Activated CD8-positive, alpha-beta memory T cell treated with anti-CD3 and anti-CD28 coated beads, Interleukin-2, amount 10 ng/mL, durations not matched to agents 7 days and 5 days (primary cell): ENCODE data around the gene KIF6. TPM values are rescaled to one million over a fixed set of nuclear protein-coding genes. Genes with fewer than 3 reads are reported as not detected.
"Not testable (repeated sequence)": the region's sequence is repeated elsewhere in the genome, so short reads cannot be mapped to it uniquely, and the experiment has no call there.

ENCODE experiments used
- ATAC-seq: fragments of 150-1000 bp; cut with Tn5 transposase; one replicate; pipeline ENCODE4 v1.10.0; 2021; ENCODE audit warnings: moderate library complexity
- CTCF ChIA-PET: fragments of 350-600 bp; sonication (Branson Sonifier 250); formaldehyde crosslinking; loops from one replicate; lab custom pipeline; 2021; ENCODE audit warnings: antibody characterized with exemption; lab: Charles Lee
- DNase-seq: peaks from one replicate; pipeline ENCODE4 v3.0.0-alpha.2; 2020
- H3K27ac Mint-ChIP-seq: one replicate; pipeline ENCODE4 v1.8.0; 2021; ENCODE audit warnings: mild to moderate bottlenecking, mixed read lengths
- H3K27me3 Mint-ChIP-seq: one replicate; pipeline ENCODE4 v1.8.0; 2021; ENCODE audit warnings: mixed read lengths
- H3K36me3 Mint-ChIP-seq: one replicate; pipeline ENCODE4 v1.8.0; 2021; ENCODE audit warnings: mild to moderate bottlenecking, mixed read lengths
- H3K4me1 Mint-ChIP-seq: one replicate; pipeline ENCODE4 v1.8.0; 2021; ENCODE audit warnings: mixed read lengths
- H3K4me3 Mint-ChIP-seq: one replicate; pipeline ENCODE4 v1.8.0; 2021; ENCODE audit warnings: mild to moderate bottlenecking, moderate library complexity, mixed read lengths
- H3K9me3 Mint-ChIP-seq: one replicate; pipeline ENCODE4 v1.8.0; 2022; ENCODE audit warnings: low read depth, mixed read lengths
- total RNA-seq, 2 experiments: library from RNA; stranded (reverse); gene quantifications; one replicate each; pipeline ENCODE4 v1.2.3, GENCODE V29; 2021

KIF6 gene
- total RNA-seq, 2 experiments from 2014 or later: not detected

- DNase-seq (no peak), ATAC-seq (no peak)
- Mint-ChIP-seq H3K36me3 (no peaks in the 10 kb centered on the region), H3K27ac (no peak overlapping the region), H3K4me3 (no peak overlapping the region), H3K27me3 (peaks cover 14% of the 10 kb centered on the region), H3K4me1 (no peaks in the 10 kb centered on the region), H3K9me3 (no peaks in the 10 kb centered on the region)
- CTCF ChIA-PET: no interaction called here
Measured at GRCh38 chr6:39524007-39524406, 201.2 kb downstream of the KIF6 start.

DNA sequence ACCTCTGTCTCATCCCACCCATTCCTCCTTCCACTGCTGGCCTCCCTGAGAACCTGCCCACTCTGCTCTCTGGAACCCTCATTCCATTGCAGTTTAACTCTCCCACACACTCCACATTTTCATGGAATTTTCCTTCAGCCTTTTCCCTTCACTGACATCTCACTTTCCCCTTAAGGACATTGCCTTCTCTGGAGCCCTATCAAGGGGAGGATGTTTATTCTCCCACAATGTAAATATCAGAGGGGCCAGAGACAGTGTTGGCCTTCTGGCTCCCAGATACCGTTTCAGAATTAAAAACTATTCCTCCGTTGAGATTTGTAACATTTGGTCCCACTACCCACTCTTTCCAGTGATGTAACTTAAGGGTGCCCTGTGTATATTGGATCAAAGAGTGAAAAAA, 203.2 kb downstream of the KIF6 start:
- Mint-ChIP-seq H3K4me3 (no peak overlapping the region), H3K36me3 (no peaks in the 10 kb centered on the region), H3K27ac (no peak overlapping the region), H3K27me3 (peaks cover 15% of the 10 kb centered on the region), H3K4me1 (no peaks in the 10 kb centered on the region), H3K9me3 (no peaks in the 10 kb centered on the region)
- CTCF ChIA-PET: no interaction called here
- DNase-seq (no peak), ATAC-seq (no peak)

- no peaks in the 10 kb centered on the region for H3K36me3 Mint-ChIP-seq
- CTCF ChIA-PET: no interaction called here
- DNase-seq (no peak), ATAC-seq (no peak)
- H3K27me3 Mint-ChIP-seq: peaks cover 12% of the 10 kb centered on the region
- no peak overlapping the region for H3K27ac Mint-ChIP-seq
- H3K9me3 Mint-ChIP-seq: no peaks in the 10 kb centered on the region
- H3K4me1 Mint-ChIP-seq: no peaks in the 10 kb centered on the region
- H3K4me3 Mint-ChIP-seq: no peak overlapping the region
Measured at GRCh38 chr6:39520916-39521315, 204.3 kb downstream of the KIF6 start.

DNA sequence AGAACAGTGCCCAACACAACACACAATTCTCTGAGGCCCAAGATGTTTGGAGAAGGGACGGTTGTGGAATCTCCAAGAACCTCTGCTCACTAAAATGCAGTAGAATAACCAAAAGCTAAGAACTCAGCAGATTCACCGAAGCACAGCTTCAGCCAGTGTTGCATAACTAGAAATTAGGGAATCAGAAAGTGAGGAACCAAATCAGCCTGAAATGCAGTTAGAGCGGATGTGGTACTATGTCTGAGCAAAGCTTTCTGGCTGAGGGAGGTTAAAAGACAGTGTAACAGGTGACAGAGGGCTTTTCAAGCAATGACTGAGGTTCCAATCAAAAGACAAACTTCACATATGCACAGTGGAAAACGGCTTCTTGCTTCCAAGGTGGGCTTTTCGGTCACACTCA, 204.8 kb downstream of the KIF6 start:
- H3K4me1 Mint-ChIP-seq: no peaks in the 10 kb centered on the region
- H3K27ac Mint-ChIP-seq: no peak overlapping the region
- H3K27me3 Mint-ChIP-seq: peaks cover 14% of the 10 kb centered on the region
- ATAC-seq (no peak), DNase-seq (no peak)
- no peaks in the 10 kb centered on the region for H3K36me3 Mint-ChIP-seq
- H3K4me3 Mint-ChIP-seq: no peak overlapping the region
- no peaks in the 10 kb centered on the region for H3K9me3 Mint-ChIP-seq
- CTCF ChIA-PET: no interaction called here

DNA sequence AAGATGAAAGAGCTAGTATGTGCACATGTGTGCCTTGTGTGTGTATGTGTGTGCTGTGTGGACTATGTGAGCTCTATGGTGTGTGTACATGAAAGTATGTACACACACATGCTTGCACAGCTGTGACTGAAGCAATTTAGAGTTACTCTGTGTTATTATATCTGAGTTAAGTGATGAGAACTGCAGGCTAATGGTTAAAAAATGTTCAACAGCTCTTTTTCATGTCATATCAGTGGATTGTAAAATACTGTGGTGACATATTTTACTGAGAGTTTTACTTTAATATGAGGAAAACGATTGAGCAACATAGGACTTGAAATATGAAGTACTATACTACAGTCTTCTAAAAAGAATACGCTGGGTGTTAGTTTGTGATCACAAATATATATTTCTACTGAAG, 207.0 kb downstream of the KIF6 start:
- Mint-ChIP-seq H3K27ac (no peak overlapping the region), H3K4me3 (no peak overlapping the region), H3K4me1 (no peaks in the 10 kb centered on the region), H3K9me3 (no peaks in the 10 kb centered on the region), H3K36me3 (no peaks in the 10 kb centered on the region), H3K27me3 (peaks cover 23% of the 10 kb centered on the region)
- no peak for DNase-seq
- ATAC-seq: no peak
- CTCF ChIA-PET: no interaction called here

- DNase-seq (no peak), ATAC-seq (no peak)
- Mint-ChIP-seq H3K27me3 (peaks cover 23% of the 10 kb centered on the region), H3K4me3 (no peak overlapping the region), H3K9me3 (no peaks in the 10 kb centered on the region), H3K36me3 (no peaks in the 10 kb centered on the region), H3K27ac (no peak overlapping the region), H3K4me1 (no peaks in the 10 kb centered on the region)
- CTCF ChIA-PET: no interaction called here
Measured at GRCh38 chr6:39517756-39518155, 207.5 kb downstream of the KIF6 start.

GRCh38 chr6:39516471-39516870, 208.7 kb downstream of the KIF6 start:
- Mint-ChIP-seq H3K9me3 (no peaks in the 10 kb centered on the region), H3K36me3 (no peaks in the 10 kb centered on the region), H3K4me3 (no peak overlapping the region), H3K27me3 (peaks cover 23% of the 10 kb centered on the region), H3K27ac (no peak overlapping the region), H3K4me1 (no peaks in the 10 kb centered on the region)
- ATAC-seq: no peak
- DNase-seq: no peak
- CTCF ChIA-PET: no interaction called here

- H3K27me3 Mint-ChIP-seq: peaks cover 23% of the 10 kb centered on the region
- CTCF ChIA-PET: no interaction called here
- H3K4me3 Mint-ChIP-seq: no peak overlapping the region
- H3K4me1 Mint-ChIP-seq: no peaks in the 10 kb centered on the region
- DNase-seq (no peak), ATAC-seq (no peak)
- no peaks in the 10 kb centered on the region for H3K9me3 Mint-ChIP-seq
- no peaks in the 10 kb centered on the region for H3K36me3 Mint-ChIP-seq
- no peak overlapping the region for H3K27ac Mint-ChIP-seq
Measured at GRCh38 chr6:39515471-39515870, 209.7 kb downstream of the KIF6 start.

DNA sequence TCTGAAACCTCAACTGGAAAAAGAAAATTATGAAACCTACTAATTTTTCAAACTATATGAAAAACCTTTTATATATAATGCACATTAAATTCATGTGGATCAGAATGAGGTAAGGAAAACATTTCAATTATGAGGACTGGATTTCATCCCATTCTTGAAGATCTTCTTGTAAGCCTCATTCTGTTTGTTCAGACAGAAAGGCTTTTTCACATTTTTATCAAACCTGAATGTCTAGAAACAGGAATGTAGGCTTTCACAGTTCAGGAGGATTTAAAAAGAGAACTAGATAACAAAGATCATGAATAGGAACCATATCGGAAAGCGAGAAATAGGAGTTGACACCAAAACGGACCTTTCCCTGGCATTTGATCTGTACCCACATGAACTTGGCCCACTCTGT, 210.2 kb downstream of the KIF6 start:
- ATAC-seq: no peak
- Mint-ChIP-seq H3K4me1 (no peaks in the 10 kb centered on the region), H3K4me3 (no peak overlapping the region), H3K27ac (no peak overlapping the region), H3K36me3 (no peaks in the 10 kb centered on the region), H3K9me3 (no peaks in the 10 kb centered on the region), H3K27me3 (peaks cover 23% of the 10 kb centered on the region)
- CTCF ChIA-PET: no interaction called here
- no peak for DNase-seq

GRCh38 chr6:39509831-39510230, 215.4 kb downstream of the KIF6 start:
- H3K27me3 Mint-ChIP-seq, ATAC-seq, H3K4me1 Mint-ChIP-seq, H3K36me3 Mint-ChIP-seq, CTCF ChIA-PET, H3K4me3 Mint-ChIP-seq, H3K9me3 Mint-ChIP-seq, H3K27ac Mint-ChIP-seq, DNase-seq: not testable (repeated sequence)

- ATAC-seq (no peak), DNase-seq (no peak)
- Mint-ChIP-seq H3K27me3 (peaks cover 4% of the 10 kb centered on the region), H3K9me3 (no peaks in the 10 kb centered on the region), H3K36me3 (no peaks in the 10 kb centered on the region), H3K4me3 (no peak overlapping the region), H3K27ac (no peak overlapping the region), H3K4me1 (no peaks in the 10 kb centered on the region)
- CTCF ChIA-PET: no interaction called here
Measured at GRCh38 chr6:39508515-39508914, 216.7 kb downstream of the KIF6 start.

DNA sequence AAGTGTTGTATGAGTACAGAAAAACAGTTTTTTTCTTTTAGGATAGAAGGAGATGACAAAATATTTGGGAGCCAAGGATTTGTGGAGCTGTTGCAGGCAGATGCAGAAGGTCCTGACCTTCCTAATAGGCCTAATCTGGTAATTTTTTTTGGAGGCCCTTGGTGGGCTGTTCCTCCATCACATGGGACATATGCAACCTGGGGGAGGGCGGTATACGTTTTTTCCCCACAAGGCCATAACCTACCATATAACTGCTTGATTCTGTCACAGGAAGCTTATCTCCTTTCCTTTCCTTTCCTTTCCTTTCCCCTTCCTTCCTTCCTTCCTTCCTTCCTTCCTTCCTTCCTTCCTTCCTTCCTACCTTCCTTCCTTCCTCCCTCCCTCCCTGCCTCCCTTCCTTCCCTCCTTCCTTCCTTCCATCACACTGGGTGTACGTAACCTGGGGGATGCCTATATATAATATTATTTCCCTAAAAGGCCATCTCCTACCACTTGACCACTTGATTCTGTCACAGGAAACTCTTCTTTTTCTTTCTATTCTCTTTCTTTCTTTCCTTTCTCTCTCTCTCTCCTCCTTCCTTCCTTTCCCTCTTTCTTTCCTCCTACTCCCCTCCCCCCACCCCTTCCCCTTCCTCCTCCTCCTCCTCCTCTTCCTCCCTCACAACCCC, 217.7 kb downstream of the KIF6 start:
- no peaks in the 10 kb centered on the region for H3K9me3 Mint-ChIP-seq
- DNase-seq (no peak), ATAC-seq (no peak)
- no peak overlapping the region for H3K4me3 Mint-ChIP-seq
- CTCF ChIA-PET: no interaction called here
- peaks cover 4% of the 10 kb centered on the region for H3K27me3 Mint-ChIP-seq
- no peaks in the 10 kb centered on the region for H3K4me1 Mint-ChIP-seq
- H3K27ac Mint-ChIP-seq: no peak overlapping the region
- H3K36me3 Mint-ChIP-seq: no peaks in the 10 kb centered on the region

- H3K36me3 Mint-ChIP-seq, H3K4me3 Mint-ChIP-seq, CTCF ChIA-PET, H3K27me3 Mint-ChIP-seq, H3K9me3 Mint-ChIP-seq, H3K27ac Mint-ChIP-seq, H3K4me1 Mint-ChIP-seq, DNase-seq, ATAC-seq: not testable (repeated sequence)
Measured at GRCh38 chr6:39502362-39502955, 222.7 kb downstream of the KIF6 start.

- DNase-seq (no peak), ATAC-seq (no peak)
- CTCF ChIA-PET: no interaction called here
- Mint-ChIP-seq H3K4me3 (no peak overlapping the region), H3K27me3 (peaks cover 6% of the 10 kb centered on the region), H3K4me1 (no peaks in the 10 kb centered on the region), H3K9me3 (peaks cover 2% of the 10 kb centered on the region), H3K36me3 (no peaks in the 10 kb centered on the region), H3K27ac (no peak overlapping the region)
Measured at GRCh38 chr6:39499053-39499452, 226.2 kb downstream of the KIF6 start.
